A549 (cell line): ENCODE results near the gene VPS13A. TPM values are rescaled to one million over a fixed set of nuclear protein-coding genes. Genes with fewer than 3 reads are reported as not detected.

Experiments
- ATAC-seq, 2 experiments: fragments of 200-7000 bp in 1 of 2; fragments of >200 bp in 1 of 2; cut with Nextera tagmentation in 1 of 2; cut with Tn5 transposase in 1 of 2; 3 replicates each; pipeline versions ENCODE4 v1.8.0 to v1.9.1; 2018 to 2020; ENCODE audit warnings: mild to moderate bottlenecking in 1 of 2, moderate library complexity in 1 of 2
- CTCF ChIA-PET: fragments of 300-600 bp; sonication (Branson Sonifier 250); formaldehyde crosslinking; extraction: SDS; loops from one replicate; lab custom pipeline; 2021; ENCODE audit warnings: antibody characterized with exemption, inconsistent platforms; lab: Yijun Ruan, JAX
- POLR2A ChIA-PET: fragments of 350-600 bp; formaldehyde crosslinking; extraction: SDS; loops from one replicate; lab custom pipeline; 2021; ENCODE audit warnings: antibody characterized with exemption, inconsistent platforms; lab: Yijun Ruan, JAX
- DNase-seq, 2 experiments: peaks; one replicate each; pipeline versions ENCODE4 v3.0.0 to v3.0.0-alpha.2; 2011 to 2016; ENCODE audit warnings: low read depth in 1 of 2, low spot score in 1 of 2
- FAIRE-seq: peaks from 2 replicates; lab custom pipeline; 2011; peaks lifted over from hg19 to GRCh38; lab: Jason Lieb, UNC
- H3K27ac ChIP-seq, 2 experiments: fragments of >200 bp; sonication (Bioruptor Twin); formaldehyde crosslinking; 3 replicates each; pipeline ENCODE4 v1.5.1; 2016 to 2017
- H3K4me1 ChIP-seq: fragments of >200 bp; sonication (Bioruptor Twin); formaldehyde crosslinking; 3 replicates; pipeline ENCODE4 v1.6.1; 2016
- H3K4me2 ChIP-seq: fragments of >200 bp; sonication (Bioruptor Twin); formaldehyde crosslinking; 3 replicates; pipeline ENCODE4 v1.6.1; 2016
- H3K4me3 ChIP-seq: fragments of >200 bp; sonication (Bioruptor Twin); formaldehyde crosslinking; 3 replicates; pipeline ENCODE4 v1.5.1; 2016
- H3K9me3 ChIP-seq: fragments of >200 bp; sonication (Bioruptor Twin); formaldehyde crosslinking; 3 replicates; pipeline ENCODE4 v1.6.1; 2016
- EHF ChIP-seq: fragments of 250-450 bp; sonication (Bioruptor Pico); IDR thresholded peaks from 2 replicates; pipeline ENCODE4 v1.5.0; 2020; ENCODE audit warnings: mild to moderate bottlenecking
- FOSL2 ChIP-seq, 2 experiments: fragments of 450-650 bp in 1 of 2; fragments of >200 bp in 1 of 2; sonication (Bioruptor Twin) in 1 of 2; formaldehyde crosslinking; IDR thresholded peaks; 2 replicates each; pipeline versions ENCODE4 v1.5.0 to v1.6.1; 2016 to 2020; ENCODE audit warnings: mild to moderate bottlenecking in 1 of 2, moderate library complexity in 1 of 2
- FOXS1 ChIP-seq: fragments of 250-450 bp; sonication (Bioruptor Pico); IDR thresholded peaks from 2 replicates; pipeline ENCODE4 v1.5.0; 2020; ENCODE audit warnings: mild to moderate bottlenecking, moderate library complexity
- HOXA7 ChIP-seq: fragments of 250-450 bp; sonication (Bioruptor Pico); IDR thresholded peaks from 2 replicates; pipeline ENCODE4 v1.5.0; 2020; ENCODE audit warnings: mild to moderate bottlenecking, moderate library complexity
- HOXB13 ChIP-seq: fragments of 250-450 bp; sonication (Bioruptor Pico); IDR thresholded peaks from 2 replicates; pipeline ENCODE4 v1.5.0; 2020; ENCODE audit warnings: low read depth, mild to moderate bottlenecking, moderate library complexity
- HOXB5 ChIP-seq: fragments of 250-450 bp; sonication (Bioruptor Pico); IDR thresholded peaks from 2 replicates; pipeline ENCODE4 v1.5.0; 2020; ENCODE audit warnings: mild to moderate bottlenecking, moderate library complexity
- JUNB ChIP-seq: fragments of >200 bp; sonication (Bioruptor Twin); formaldehyde crosslinking; IDR thresholded peaks from 2 replicates; pipeline ENCODE4 v1.6.1; 2016
- KDM1A ChIP-seq: fragments of 200-600 bp; sonication (generic); IDR thresholded peaks from 2 replicates; pipeline ENCODE4 v1.6.1; 2016; ENCODE audit warnings: low read depth, mild to moderate bottlenecking
- KDM5A ChIP-seq: fragments of 200-600 bp; sonication (generic); IDR thresholded peaks from 2 replicates; pipeline ENCODE4 v1.6.1; 2016; ENCODE audit warnings: antibody characterized with exemption, mild to moderate bottlenecking
- MYC ChIP-seq: IDR thresholded peaks from 2 replicates; pipeline ENCODE4 v1.6.1; 2012; ENCODE audit warnings: mild to moderate bottlenecking, inconsistent platforms, low read length, improper control_type of control experiment, borderline replicate concordance
- POLR2AphosphoS2 ChIP-seq: conservative IDR thresholded peaks from 2 replicates; pipeline ENCODE4 v1.6.1; 2012; ENCODE audit warnings: low read length, improper control_type of control experiment, inconsistent platforms
- RAD21 ChIP-seq, 2 experiments: fragments of >200 bp in 1 of 2; sonication (Bioruptor Twin) in 1 of 2; formaldehyde crosslinking in 1 of 2; IDR thresholded peaks in 1 of 2; conservative IDR thresholded peaks in 1 of 2; 2 replicates in 1 of 2; 3 replicates in 1 of 2; pipeline ENCODE4 v1.6.1; 2012 to 2018; ENCODE audit warnings: inconsistent platforms in 1 of 2
- RCOR1 ChIP-seq: fragments of 150-350 bp; IDR thresholded peaks from 2 replicates; pipeline ENCODE4 v1.6.1; 2014; ENCODE audit warnings: antibody characterized with exemption, low read length, low read depth
- RNF2 ChIP-seq: fragments of 200-600 bp; sonication (generic); IDR thresholded peaks from 2 replicates; pipeline ENCODE4 v1.6.1; 2016; ENCODE audit warnings: low read depth, mild to moderate bottlenecking, antibody characterized with exemption, moderate library complexity, borderline replicate concordance
- SMC3 ChIP-seq: fragments of >200 bp; sonication (Bioruptor Twin); formaldehyde crosslinking; IDR thresholded peaks from 3 replicates; pipeline ENCODE4 v1.6.1; 2018; ENCODE audit warnings: inconsistent platforms
- ZC3H11A ChIP-seq: fragments of 450-650 bp; IDR thresholded peaks from 2 replicates; pipeline ENCODE4 v1.6.1; 2014; ENCODE audit warnings: antibody characterized with exemption, mild to moderate bottlenecking
- ZSCAN20 ChIP-seq: fragments of 250-450 bp; sonication (Bioruptor Pico); IDR thresholded peaks from 2 replicates; pipeline ENCODE4 v1.8.0; 2022; ENCODE audit warnings: mild to moderate bottlenecking, moderate library complexity
- WGBS: methylation state at CpG from one replicate; pipeline ENCODE4 v1.1.6; 2017; ENCODE audit errors: missing lambda C conversion rate; 5-methylcytosine and 5-hydroxymethylcytosine counted together
- polyA plus RNA-seq, 4 experiments: library from polyadenylated mRNA; depleted of rRNA in 3 of 4; stranded (reverse); fragments of >200 nt; fragmentation: RNase III in 1 of 4; extraction: RNeasy Plus Mini Kit Qiagen cat#74134 plus additional on column Dnase treatment in 1 of 4; gene quantifications; 2 replicates in 3 of 4; 3 replicates in 1 of 4; pipeline ENCODE4 v1.2.3, GENCODE V29; 2011 to 2017
- TF ChIP-seq, protein P1 (sequence below): fragments of >200 bp; sonication (Bioruptor Twin); formaldehyde crosslinking; IDR thresholded peaks from 2 replicates; pipeline ENCODE4 v1.6.1; 2016
- TF ChIP-seq, protein P2 (sequence below): fragments of >200 bp; sonication (Bioruptor Twin); formaldehyde crosslinking; IDR thresholded peaks from 3 replicates; pipeline ENCODE4 v1.5.1; 2016
- TF ChIP-seq, protein P3 (sequence below): IDR thresholded peaks from 2 replicates; pipeline ENCODE4 v1.6.1; 2012

The VPS13A gene
- polyA plus RNA-seq, 2 of the 4 experiments (the other 2 are of a cell fraction): 12.3 to 66.6 TPM

DNA sequence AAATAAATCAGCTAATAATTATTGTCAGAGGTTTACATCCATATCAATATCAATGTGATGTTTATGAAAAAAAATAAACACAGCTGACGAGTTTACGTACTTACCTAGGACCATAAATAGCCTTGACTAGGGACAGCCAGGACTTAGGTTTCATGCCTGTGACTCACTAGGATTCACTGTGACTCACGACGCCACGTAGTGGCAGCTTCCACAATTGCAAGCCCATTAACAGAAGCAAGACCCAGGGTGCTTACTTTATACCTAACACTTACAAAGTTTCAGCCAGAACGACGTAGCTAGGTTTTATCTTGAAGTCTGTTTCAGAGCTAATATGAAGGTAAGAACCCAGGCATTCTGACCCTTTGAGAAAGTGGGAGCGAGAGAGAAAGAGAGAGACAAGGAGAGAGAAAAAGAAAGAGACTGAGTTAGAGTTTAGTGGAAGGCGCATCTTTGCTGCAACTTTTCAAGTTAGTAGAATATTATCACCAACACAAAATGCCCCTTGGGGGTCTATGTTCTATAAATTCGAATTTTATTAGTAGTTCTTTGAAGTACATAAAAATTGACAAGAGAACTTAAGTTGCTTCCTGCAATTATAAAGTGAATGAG is 279.6 kb downstream of the VPS13A start:
- Histone ChIP-seq H3K9me3 (no peaks in the 10 kb centered on the region), H3K27ac (no peak overlapping the region)
- CTCF ChIA-PET: interaction anchor here (0.6 to 12.3 kb wide), 60 partner anchors 10 to 688 kb away, joined by 3 to 238 read pairs (median 4); partner anchors contain the start of gene VPS13A
- FAIRE-seq: peak; percentile 54
- whole genome bisulfite sequencing: 13% methylated on average over 10 of the region's 10 CpGs
- TF ChIP-seq RAD21 (conservative IDR thresholded peaks at IDR 0.05 in 1 of 2, IDR thresholded peaks at IDR 0.05 in 1 of 2): peak; percentile 38 to 39; a peak in 4 of 5 replicates
- TF ChIP-seq KDM1A: no peak
- TF ChIP-seq FOSL2 (IDR thresholded peaks at IDR 0.05): no peak
- peak; percentile 90 for TF ChIP-seq FOSL2 (CRISPR knock-in tag; IDR thresholded peaks at IDR 0.05)
- no peak for TF ChIP-seq KDM5A
- TF ChIP-seq SMC3: peak; percentile 57
- TF ChIP-seq HOXB13: no peak
- TF ChIP-seq, protein P1, sequence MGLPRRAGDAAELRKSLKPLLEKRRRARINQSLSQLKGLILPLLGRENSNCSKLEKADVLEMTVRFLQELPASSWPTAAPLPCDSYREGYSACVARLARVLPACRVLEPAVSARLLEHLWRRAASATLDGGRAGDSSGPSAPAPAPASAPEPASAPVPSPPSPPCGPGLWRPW: no peak
- TF ChIP-seq MYC: no peak
- no peak for TF ChIP-seq ZC3H11A
- TF ChIP-seq, protein P2, sequence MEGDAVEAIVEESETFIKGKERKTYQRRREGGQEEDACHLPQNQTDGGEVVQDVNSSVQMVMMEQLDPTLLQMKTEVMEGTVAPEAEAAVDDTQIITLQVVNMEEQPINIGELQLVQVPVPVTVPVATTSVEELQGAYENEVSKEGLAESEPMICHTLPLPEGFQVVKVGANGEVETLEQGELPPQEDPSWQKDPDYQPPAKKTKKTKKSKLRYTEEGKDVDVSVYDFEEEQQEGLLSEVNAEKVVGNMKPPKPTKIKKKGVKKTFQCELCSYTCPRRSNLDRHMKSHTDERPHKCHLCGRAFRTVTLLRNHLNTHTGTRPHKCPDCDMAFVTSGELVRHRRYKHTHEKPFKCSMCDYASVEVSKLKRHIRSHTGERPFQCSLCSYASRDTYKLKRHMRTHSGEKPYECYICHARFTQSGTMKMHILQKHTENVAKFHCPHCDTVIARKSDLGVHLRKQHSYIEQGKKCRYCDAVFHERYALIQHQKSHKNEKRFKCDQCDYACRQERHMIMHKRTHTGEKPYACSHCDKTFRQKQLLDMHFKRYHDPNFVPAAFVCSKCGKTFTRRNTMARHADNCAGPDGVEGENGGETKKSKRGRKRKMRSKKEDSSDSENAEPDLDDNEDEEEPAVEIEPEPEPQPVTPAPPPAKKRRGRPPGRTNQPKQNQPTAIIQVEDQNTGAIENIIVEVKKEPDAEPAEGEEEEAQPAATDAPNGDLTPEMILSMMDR: peak; percentile 69
- TF ChIP-seq HOXB5 (CRISPR knock-in tag): no peak
- TF ChIP-seq HOXA7 (CRISPR knock-in tag): no peak
- no peak for TF ChIP-seq FOXS1 (CRISPR knock-in tag)
- TF ChIP-seq, all 56 proteins: peak for 4
- ATAC-seq (peak; percentile 81 to 89), DNase-seq (peak; percentile 87 to 90)
- Histone ChIP-seq H3K4me1 (no peaks in the 10 kb centered on the region), H3K4me3 (no peak overlapping the region), H3K4me2 (no peak overlapping the region)
- POLR2A ChIA-PET: no interaction called here

DNA sequence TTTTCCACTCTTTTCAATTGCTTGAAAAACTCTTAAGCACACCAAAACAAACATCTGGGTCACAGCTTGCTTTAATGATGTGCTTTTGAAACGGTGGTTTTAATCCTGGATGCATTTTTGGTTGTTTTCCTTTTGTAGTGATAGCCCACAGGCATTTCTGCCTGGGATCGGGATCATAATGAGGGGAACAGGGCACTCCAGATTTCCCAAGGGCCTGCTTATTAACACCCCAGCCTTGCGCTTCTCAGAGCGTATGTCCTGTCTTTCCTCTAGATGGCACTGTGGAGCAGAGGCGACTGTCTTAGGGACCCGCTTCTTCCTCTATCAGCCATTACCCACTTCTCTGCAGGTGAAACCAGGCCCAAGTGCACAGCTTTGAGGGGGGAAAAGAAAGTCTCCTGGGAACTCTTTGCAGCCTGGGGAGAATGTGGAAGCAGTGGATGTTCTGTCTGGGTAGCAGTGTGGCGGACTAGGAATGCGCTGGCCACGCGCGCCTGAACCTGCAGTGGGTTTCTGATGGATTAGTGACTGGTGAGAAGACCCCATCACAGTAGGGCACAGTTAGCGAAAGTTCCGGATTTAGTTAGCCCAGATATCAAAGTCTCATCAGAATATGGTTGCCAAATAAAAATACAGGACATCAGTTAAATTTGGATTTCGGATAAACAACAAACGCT is 280.7 kb downstream of the VPS13A start:
- POLR2A ChIA-PET: no interaction called here
- FAIRE-seq: peak; percentile 18
- H3K4me2 ChIP-seq: peak overlapping the region; percentile 22; the same call in 1 of the 3 replicates
- TF ChIP-seq, protein P2: peak; percentile 81
- peak; percentile 68 to 82 for TF ChIP-seq RAD21 (conservative IDR thresholded peaks at IDR 0.05 in 1 of 2, IDR thresholded peaks at IDR 0.05 in 1 of 2)
- no peak for TF ChIP-seq JUNB
- TF ChIP-seq, protein P3, sequence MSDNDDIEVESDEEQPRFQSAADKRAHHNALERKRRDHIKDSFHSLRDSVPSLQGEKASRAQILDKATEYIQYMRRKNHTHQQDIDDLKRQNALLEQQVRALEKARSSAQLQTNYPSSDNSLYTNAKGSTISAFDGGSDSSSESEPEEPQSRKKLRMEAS: no peak
- peak; percentile 71 for TF ChIP-seq SMC3
- no peak overlapping the region for H3K27ac ChIP-seq
- ATAC-seq: peak; percentile 87 to 93
- peak; percentile 72 to 79 for DNase-seq
- no peak overlapping the region for H3K4me3 ChIP-seq
- no peaks in the 10 kb centered on the region for H3K4me1 ChIP-seq
- no peaks in the 10 kb centered on the region for H3K9me3 ChIP-seq
- CTCF ChIA-PET: interaction anchor here (0.6 to 12.3 kb wide), 57 partner anchors 10 to 695 kb away, joined by 3 to 238 read pairs (median 4); no protein-coding TSS in a partner anchor
- 46% methylated on average over 15 of the region's 15 CpGs for WGBS

DNA sequence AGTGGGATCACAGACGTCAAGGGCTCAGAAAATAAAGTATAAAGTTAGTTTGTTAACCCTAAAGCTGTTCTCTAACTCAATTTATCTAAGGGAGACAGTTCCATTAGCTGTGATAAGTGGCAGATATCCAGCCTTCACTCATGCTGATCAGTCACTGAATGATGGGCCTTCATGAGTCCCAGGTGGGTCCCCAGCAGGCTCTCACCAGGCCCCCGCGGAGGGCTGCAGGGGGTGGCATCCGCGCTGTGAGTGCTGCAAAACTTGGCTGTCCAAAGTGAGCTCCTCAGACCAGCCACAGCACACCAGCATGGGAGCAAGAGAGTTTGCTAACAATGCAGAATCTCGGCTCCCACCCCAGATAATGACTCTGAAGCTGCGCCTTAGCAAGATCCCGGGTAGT is 283.6 kb downstream of the VPS13A start:
- CTCF ChIA-PET: interaction anchor here (0.9 to 12.3 kb wide), 5 partner anchors 8 to 288 kb away, joined by 3 to 238 read pairs (median 5); no protein-coding TSS in a partner anchor
- WGBS: 73% methylated on average over 8 of the region's 8 CpGs
- TF ChIP-seq HOXB5 (CRISPR knock-in tag) (no peak), POLR2AphosphoS2 (no peak), RNF2 (no peak), EHF (no peak), ZSCAN20 (CRISPR knock-in tag) (no peak), HOXB13 (no peak), RCOR1 (no peak)
- TF ChIP-seq, protein P3: no peak

More for the DNA sequence above, 283.6 kb downstream of the VPS13A start:
- ATAC-seq (no peak), DNase-seq (no peak), FAIRE-seq (no peak)
- Histone ChIP-seq H3K27ac (no peak overlapping the region), H3K9me3 (no peaks in the 10 kb centered on the region; the same call in 2 of the 3 replicates), H3K4me2 (no peak overlapping the region), H3K4me1 (no peaks in the 10 kb centered on the region), H3K4me3 (no peak overlapping the region)
- POLR2A ChIA-PET: no interaction called here
